Ramos (cell line): Measurements from ENCODE around the gene TMEM121.

Experiments
- in situ Hi-C: fragments of 300-500 bp; cut with MboI; formaldehyde crosslinking; loops from one replicate; pipeline ENCODE4 v1.14.3; 2022; ENCODE audit warnings: low sequenced_read_pairs; ENCODE audit not compliant: unreplicated experiment

TMEM121 gene

DNA sequence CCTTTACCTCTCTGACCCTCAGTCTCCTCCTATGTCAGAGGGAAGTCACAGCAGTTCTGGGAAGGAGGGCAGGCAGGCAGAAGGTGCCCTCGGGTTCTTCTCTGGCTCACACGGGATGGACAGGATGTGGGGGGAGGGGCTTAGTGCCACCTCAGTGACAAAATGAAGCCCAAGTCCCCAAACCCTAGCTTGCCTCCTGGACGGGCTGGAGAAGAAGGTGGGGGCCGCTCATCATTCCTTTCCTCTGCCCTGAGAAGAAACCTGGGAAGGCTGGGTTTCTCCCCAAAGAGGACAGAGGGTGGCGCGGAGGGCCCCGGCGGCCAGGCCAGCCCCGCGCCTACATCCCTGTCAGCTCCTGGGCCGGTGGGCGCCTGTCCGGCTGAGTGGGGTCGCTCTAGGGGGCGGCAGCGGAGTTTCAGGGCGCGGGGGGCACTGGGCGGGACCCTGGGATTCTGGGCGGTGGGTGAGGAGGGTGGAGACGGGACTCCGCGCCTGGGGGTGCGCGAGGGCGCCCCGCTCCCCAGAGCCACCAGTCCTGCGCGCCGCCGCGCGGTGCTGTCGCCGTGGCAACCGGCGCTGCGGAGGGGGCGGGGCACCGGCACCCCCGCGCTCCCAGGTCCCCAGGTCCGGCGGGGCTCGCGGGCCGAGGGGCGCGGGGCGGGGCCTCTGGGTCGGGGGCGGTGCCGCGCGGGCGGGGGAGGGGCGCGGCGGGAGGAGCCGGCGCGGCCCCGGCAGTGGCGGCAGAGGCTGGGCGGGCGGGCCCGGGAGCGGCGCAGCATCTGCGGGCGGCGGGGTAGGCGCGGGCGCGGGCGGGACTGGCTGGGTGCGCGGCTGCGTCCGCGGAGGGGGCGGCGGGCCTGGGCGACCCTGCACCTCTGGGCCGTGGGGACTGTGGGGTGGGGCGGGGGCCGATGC, at the start of gene TMEM121:
TSS of gene TMEM121 (plus strand) at position 723 of the 915 bp plus-strand sequence. CDS start 2,252 bp downstream, outside the sequence.
- in situ Hi-C loops, result no loop called here

DNA sequence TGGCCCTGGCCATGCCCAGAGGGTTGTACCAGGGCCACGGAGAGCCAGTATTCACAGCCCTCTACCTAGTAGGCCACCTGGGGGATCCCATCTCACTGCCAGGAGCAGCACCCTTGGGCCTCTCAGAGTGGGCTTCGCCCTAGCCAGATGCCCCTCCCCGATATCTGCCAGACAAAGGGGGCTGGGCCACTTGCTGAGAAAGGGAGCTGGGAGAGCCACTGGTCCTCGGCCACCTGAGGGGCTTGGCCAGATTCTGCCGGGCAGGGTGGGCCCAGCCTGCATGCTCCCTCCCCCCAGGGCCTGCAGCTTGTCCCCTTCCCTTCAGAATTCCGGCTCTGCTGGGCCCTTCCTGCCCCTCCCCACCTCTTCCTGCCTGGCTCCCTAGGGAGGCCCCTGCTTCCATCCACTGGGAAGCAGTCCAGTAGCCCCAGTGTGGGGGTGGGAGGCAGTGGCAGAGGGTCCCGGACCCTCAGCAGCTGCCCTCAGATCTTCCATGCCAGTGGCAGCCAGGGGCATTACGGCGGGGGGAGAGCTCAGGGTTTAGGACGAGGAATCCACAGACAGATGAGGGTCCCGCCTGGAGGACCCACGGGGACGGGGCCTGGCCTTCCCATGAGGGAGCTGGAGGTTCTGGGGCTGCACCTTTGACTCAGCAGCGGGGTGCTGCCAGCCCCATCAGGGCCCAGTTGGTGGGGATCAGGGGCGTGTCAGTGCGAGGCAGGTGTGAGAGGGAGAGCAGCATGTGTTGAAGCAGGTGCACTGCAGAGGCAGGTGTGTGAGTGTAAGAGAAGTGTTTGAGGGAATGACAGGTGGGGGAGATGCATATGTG, 49.3 kb upstream of the TMEM121 start:
- in situ Hi-C loops, result no loop called here

DNA sequence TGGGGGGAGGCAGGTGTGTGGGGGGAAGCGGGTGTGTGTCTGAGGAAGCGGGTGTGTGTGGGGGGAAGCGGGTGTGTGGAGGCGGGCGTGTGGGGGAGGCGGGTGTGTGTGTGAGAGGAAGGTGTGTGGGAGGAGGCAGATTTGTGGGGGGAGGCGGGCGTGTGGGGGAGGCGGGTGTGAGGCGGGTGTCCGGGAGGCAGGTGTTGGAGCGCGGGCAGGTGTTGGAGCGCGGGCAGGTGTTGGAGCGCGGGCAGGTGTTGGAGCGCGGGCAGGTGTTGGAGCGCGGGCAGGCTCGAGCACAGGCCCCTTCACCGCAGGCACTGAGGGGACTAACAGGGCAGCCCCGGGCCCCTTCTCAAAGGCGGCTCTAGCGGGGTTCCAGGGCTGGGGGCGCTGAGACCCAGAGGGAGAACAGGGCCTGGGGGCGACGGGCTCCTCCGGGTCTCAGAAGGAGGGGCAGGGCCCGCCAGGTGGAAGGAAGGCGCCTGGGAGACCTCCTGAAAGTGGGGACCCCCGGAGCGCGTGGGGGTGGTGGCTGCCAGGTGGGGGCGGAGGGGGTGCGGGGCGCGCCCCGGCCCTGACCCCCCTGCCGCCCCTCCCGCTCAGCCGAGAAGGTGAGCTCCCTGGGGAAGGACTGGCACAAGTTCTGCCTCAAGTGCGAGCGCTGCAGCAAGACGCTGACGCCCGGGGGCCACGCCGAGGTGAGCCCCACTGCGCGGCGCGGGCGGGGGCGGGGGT, 48.6 kb upstream of the TMEM121 start:
- in situ Hi-C loops, result no loop called here

- in situ Hi-C loops, result no loop called here
These were observed 47.8 kb upstream of the TMEM121 start for GRCh38 chr14:105478398-105479251.

GRCh38 chr14:105479431-105480158, 46.8 kb upstream of the TMEM121 start:
- in situ Hi-C loops, result no loop called here

- in situ Hi-C loops, result no loop called here
These were observed 46.1 kb upstream of the TMEM121 start for GRCh38 chr14:105480199-105480746.

- in situ Hi-C loops, result no loop called here
These were observed 45.3 kb upstream of the TMEM121 start for GRCh38 chr14:105480807-105481801.

DNA sequence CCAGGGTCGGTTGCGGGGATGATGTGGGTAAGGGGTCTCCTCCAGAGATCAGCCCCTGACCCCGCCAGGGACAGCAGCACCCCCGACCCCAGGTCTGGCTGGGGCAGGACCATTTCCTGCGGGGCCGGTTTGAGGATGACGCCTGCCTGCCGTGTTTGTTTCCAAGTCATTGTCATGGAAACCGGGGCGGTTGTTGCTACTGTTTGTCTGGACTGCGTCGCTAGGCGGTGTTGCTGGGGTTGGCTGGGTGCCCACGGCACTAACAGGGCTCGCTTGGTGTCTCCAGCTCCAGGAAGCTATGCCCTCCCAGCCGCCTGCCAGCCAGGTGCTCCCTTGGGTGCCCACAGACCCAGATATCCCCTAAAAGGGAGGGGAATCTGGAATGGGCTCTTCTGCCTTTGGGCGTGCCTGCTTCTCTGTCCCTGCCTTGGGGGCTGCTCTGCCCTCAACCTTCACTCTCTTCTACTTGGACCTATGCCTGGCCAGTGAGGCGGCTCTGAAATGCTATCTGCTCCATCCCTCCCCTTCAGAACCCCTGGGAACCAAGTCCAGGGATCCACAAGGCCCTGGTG, 44.4 kb upstream of the TMEM121 start:
- in situ Hi-C loops, result no loop called here

DNA sequence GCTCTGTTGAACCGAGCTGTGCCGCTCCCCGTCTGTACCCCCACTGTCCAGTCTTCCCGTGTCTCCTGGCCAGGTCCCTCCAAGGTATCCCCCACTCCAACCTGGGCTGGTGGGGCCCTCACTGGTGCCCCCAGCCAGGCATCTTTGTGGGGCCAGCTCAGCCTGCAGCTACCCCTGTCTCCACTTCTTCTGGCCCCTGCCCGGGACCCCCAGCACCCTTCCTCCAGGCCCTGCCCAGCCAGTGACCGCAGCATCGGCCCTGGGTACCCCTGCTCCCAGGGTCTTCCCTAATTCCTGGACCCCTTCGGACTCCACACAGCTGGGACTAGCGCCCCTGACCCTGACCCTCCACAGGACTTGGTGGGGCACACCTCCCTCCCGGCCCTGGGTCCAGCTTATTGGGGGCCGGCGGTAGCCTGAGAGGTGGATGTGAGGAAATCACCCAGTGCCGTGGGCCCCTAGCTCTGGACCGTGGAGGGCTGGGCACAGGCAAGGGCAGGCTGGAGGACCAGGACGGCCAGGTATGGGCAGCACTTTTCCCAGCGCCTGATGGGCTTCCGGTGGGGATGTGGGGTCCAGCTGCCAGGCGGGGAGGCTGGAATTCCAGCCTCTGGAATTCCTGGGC, 43.8 kb upstream of the TMEM121 start:
- in situ Hi-C loops, result no loop called here

DNA sequence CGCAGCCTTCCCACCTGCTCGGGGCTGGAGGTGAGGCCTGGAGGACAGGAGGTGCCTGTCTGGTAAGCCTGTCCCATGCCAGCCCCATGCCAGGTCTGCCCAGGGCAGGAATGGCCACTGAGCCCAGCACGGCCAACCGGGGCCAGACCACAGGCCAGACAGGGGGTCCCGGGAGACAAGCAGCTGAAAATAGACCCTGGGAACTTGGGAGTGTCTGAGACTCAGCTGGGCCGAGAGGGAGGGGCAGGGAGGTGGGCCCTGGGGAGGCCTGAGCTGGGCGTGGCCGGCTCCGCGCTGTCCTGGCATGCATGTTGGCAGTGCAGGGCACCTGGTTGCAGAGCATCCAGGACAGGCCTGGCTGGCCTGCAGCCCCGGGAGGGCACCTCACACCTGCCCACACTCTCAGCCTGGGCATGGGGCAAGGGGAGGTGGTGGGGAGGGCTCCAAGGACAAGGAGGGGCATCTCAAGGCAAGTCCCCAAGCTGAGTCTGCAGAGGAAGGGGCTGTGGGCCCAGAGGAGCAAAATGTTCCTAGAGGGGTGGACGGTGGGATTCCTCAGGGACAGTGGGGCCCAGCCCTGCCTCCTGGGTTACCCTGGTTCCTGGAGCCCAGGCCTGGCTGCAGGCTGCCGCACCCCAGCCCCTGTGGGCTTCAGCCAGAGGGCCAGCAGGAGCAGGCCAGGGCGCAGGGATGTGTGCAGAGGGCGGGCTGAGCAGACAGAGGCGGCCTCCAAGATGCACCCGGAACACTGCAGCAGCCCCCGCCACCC, 42.9 kb upstream of the TMEM121 start:
- in situ Hi-C loops, result no loop called here

DNA sequence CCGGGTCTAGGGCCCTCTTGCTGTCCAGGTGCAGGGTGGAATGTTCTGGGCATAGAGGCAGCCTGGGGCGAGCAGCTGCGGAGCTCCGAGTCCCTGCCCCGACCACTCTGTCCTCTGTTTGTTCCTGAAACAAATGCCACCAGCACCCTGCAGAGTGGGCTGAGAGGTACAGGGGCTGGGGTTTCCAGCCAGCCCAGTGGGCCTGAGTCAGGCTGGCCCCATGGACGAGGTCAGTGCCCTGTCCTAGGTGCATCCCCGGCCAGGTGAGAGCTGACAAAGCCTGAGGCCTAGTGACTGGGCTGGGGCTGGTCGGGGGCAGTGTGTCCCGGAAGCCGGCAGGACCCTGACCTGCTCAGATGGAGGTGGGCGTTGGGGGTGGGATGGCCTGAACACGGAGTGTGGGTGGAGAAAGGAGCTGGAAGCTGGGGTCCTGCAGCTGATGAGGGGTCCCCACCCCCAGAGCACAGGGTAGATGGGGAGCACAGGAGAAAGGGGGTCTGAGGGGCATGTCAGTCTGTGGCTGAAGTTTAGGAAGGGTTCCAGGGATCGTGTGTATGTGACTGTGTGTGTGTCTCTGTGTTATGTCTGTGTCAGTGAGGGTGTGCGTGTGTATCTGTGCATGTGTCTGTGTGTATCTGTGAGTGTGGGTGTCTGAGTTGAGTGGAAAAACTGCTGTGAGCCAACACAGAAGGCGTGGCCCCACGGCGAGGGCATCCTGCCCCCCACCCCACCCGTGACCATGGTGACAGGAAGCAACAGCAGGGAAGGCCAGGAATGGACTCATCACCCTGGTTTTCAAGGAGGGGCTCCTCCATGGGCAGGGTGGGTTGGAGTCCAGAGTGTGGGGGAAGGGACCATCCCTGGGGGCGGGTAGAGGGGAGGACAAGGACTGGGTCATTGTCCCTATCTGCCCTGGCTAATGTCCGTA, 42.0 kb upstream of the TMEM121 start:
- in situ Hi-C loops, result no loop called here

- in situ Hi-C loops, result no loop called here
These were observed 41.4 kb upstream of the TMEM121 start for GRCh38 chr14:105484997-105485393.

DNA sequence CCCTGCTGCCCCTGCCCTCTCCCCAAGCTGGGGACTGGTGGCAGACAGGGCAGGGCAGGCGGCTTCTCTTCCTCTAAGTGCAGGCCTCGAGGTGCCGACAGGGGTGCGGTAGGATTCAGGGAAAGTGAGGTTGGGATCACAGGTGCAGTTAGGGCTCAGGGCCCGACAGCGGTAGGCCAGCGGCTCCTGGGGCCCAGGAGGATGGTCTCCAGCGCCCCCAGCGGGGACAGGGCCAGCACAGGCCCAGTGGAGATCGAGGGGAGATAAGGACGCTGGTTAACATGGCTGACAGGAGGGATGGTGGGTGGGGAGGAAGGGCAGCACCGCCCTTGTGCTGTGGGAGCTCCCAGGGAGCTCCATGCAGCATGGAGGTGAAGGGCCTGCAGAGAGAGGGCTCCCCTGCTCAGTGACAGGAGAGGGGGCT, 40.6 kb upstream of the TMEM121 start:
- in situ Hi-C loops, result no loop called here

DNA sequence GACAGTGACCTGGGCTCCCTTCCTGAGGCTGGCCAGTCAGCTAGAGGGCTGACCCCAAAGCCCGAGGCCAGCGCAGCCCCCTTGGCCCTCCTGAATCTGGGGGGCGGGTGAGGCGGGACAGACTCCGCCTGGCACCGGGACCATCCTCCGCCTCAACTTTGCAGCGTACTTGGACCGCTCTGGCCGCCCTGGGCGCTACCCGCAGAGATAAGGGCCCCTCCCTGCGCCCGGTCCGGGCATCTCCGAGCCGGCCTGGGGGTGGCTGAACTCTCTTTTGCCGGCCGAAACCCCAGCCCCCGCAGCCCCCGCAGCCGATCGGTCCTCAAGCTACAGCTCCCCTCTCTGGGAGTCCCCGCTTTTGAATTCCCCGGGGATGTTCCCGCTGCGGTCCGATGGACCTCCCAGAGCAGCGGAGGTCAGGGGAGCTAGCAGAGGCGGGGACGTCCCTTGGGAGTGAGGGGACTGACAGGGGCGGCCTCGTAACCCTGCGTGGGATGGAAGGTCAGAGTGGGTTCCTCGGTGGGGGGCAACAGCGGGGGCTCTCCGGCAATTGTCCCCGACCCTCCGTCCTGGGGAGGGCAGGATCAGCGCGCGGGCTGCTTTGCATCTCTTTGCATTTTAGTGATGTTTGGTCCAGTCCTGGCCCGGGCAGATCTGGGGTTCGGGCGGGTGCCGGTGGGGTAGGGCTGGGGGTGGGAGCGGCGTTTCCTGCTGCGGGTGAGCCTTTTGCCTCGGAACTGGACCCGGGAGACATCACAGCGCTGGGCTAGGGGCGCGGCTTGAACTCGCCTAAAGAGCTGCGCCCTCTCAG, 40.0 kb upstream of the TMEM121 start, which contains the start of gene CRIP1:
TSS of gene CRIP1 (plus strand) at position 724 of the 811 bp plus-strand sequence. CDS start 374 bp downstream, outside the sequence.
- in situ Hi-C loops, result no loop called here
